ES-I3 (cell line): Measurements from ENCODE around the gene CEP85.

Experiments used
- H3K36me3 ChIP-seq: 2 replicates; pipeline ENCODE4 v1.6.1; 2013; ENCODE audit warnings: mild to moderate bottlenecking, low read length, control low read depth, moderate library complexity; ENCODE audit not compliant: insufficient read depth
- H3K4me1 ChIP-seq: 2 replicates; pipeline ENCODE4 v1.6.1; 2013; ENCODE audit warnings: mild to moderate bottlenecking, control low read depth, low read length; ENCODE audit not compliant: insufficient read depth
- H3K9ac ChIP-seq: 2 replicates; pipeline ENCODE4 v1.6.1; 2013; ENCODE audit warnings: low read depth, mild to moderate bottlenecking, low read length, moderate library complexity
- H3K9me3 ChIP-seq: 2 replicates; pipeline ENCODE4 v1.6.1; 2013; ENCODE audit warnings: mild to moderate bottlenecking, low read length, moderate library complexity; ENCODE audit not compliant: control insufficient read depth, insufficient read depth

CEP85 gene

DNA sequence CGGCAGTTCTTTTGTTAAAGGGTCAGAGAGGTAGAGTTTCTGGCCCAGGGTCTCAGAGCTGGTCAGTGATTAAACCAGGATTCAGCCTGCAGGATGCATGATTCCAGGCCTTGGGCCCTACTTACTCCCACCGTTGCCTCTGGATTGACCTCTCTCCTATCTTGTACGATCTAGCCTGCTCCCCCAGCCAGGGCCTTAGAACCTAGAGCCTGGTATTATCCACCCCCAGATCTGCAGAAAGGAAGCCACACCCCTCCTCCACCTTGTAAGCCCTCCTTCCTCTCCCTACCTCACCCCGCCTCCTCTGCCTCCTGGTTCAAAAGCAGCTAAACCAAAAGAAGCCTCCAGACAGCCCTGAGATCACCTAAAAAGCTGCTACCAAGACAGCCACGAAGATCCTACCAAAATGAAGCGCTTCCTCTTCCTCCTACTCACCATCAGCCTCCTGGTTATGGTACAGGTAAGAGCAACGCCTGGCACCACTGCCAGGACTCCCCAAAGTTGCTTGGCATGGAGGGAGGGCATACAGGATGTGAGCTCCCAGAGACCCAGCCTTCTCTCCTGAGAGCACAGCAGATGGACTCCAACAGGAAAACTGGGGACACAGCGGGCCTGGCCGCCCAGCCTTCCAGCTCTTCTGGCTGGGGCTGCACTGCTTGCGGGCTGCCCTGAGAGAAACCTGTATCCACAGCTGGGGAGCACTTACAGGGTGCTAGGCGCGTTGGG, 83.8 kb downstream of the CEP85 start, which contains the start of gene CD52:
TSS of gene CD52 (plus strand) at position 347 of the 726 bp plus-strand sequence. CDS start at position 407, 60 bp downstream.
- H3K36me3 ChIP-seq = peaks cover 3% of the 10 kb centered on the region; the same call in 1 of the 2 replicates
- H3K9ac ChIP-seq = 0 out of 2 replicates have a peak within 1 kb of the TSS, but pooled peaks have one; percentile 14
- H3K9me3 ChIP-seq = no peaks in the 10 kb centered on the region
- H3K4me1 ChIP-seq = peaks cover 27% of the 10 kb centered on the region

DNA sequence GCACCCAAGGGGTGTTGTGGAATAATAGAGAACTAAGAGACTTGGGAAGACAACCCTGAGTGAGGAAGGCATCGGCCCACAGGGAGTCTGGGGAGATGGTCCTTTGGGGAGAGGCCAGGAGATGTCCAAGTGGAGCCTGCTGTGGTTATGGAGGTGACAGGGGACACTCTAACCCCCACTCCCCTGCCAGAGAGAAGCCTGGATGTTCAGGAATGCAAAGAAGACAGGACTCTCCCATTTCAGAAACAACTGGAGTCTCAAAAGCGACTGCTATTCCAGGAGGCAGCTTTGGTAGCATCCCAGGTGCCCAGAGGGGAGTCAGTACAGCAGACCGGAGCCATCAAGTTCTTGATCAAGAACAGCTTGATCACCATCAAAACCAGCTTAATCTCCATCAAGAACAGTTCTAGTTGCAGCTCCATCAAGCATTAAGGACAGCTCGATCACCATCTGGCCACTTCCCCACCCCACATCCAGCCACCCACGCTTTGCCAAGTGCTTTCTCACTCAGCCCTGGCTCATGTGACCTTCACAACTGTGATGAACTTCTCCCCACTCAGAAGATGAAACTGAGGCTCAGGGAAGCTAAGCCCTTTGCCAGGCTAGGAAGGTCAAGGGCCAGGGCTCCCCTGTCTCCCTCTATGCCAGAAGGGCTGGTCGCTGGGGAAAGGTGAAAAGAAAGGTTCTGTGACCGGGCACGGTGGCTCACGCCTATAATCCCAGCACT, 84.5 kb downstream of the CEP85 start:
- peaks cover 3% of the 10 kb centered on the region; the same call in 1 of the 2 replicates for H3K36me3 ChIP-seq
- no peaks in the 10 kb centered on the region for H3K9me3 ChIP-seq
- H3K9ac ChIP-seq = no peak overlapping the region
- peaks cover 27% of the 10 kb centered on the region for H3K4me1 ChIP-seq

DNA sequence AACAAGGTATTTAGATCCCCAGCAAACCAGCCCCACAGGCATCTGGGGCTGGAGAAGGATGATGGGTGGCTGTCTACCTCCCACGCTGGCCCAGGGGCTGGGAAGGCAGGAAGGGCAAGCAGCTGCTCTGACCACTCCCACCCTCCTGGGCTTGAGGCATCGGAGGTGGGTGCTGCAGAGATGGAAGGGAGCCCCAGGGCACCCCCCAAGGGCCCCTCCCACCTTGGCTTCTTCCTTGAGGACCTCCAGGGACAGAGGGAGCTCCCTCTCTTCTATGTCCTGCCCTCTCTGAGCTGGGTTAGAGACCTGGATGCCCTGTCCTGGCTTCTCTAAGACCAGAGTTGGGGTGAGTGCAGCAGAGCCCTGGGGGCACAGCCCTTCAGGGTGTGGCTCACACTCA, 86.9 kb downstream of the CEP85 start:
- no peaks in the 10 kb centered on the region for H3K9me3 ChIP-seq
- peaks cover 6% of the 10 kb centered on the region; the same call in 1 of the 2 replicates for H3K36me3 ChIP-seq
- H3K4me1 ChIP-seq = peaks cover 18% of the 10 kb centered on the region
- no peak overlapping the region for H3K9ac ChIP-seq

DNA sequence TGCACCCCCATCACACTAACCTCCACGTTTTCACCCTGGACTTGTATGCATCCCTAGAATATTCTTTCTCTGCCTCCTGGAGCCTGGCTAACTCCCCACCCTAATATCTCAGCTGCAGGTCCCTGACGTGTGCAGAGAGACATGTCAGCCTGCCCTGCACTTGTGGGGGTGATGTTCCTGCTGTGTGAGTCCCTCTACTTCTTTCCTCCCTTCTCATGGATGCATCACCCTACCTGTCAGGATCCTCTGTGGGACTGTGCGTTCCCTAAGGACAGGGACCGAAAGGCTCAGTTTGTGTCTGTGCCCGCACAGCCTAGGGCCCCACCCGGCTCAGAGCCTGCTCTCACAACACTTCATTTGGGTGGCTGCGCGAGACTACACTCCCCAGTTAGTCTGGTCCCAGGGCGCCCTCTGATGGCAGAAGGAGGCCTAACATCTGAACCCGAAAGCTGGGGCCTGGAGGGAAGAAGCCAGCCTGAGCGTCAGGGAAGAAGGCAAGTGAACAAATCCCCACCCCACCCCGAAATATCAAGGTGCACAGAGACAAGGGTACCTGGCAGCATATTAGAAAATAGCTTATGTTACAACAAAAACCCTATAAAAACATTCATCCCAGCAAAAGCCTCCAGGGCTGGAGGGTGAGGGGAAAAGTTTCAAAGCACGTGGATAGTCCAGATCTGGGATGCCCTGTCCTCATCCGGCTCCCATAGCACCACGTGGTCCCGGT, 87.5 kb downstream of the CEP85 start:
- H3K4me1 ChIP-seq = peaks cover 16% of the 10 kb centered on the region
- H3K36me3 ChIP-seq = peaks cover 6% of the 10 kb centered on the region; the same call in 1 of the 2 replicates
- H3K9me3 ChIP-seq = no peaks in the 10 kb centered on the region
- H3K9ac ChIP-seq = no peak overlapping the region

DNA sequence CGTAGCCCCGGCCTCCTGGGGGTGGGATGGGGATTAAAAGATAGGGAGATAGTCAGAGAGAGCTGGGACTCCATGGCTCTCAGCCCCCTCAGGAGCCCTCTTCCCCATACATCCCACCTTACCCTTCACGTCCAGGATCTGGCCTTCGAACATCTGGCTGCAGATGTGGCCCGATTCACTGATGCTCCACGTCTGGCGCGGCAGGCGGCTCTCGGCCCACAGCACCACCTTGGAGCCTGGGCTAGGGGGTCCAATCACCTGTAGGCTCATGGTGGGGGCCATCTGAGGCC, 88.0 kb downstream of the CEP85 start:
- Histone ChIP-seq H3K9me3 (no peaks in the 10 kb centered on the region), H3K9ac (no peak overlapping the region), H3K4me1 (peaks cover 16% of the 10 kb centered on the region), H3K36me3 (peaks cover 6% of the 10 kb centered on the region; the same call in 1 of the 2 replicates)

DNA sequence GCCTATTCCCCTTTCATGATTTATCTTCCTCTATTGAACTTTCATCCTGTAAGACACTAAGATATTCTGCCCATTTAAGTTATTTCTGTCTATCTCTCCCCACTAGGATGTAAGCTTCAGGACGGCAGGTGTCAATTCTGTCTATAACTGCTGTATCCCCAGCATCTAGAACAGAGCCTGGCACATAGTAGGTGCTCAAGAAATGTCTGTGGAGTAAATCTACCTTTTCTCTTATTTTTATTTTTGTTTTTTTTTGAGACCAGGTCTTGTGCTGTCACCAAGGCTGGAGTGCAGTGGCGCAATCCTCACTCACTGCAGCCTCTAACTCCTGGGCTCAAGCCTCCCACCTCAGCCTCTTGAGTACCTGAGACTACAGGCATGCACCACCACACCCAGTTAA, 89.4 kb downstream of the CEP85 start:
- peaks cover 6% of the 10 kb centered on the region; the same call in 1 of the 2 replicates for H3K36me3 ChIP-seq
- H3K9ac ChIP-seq = no peak overlapping the region
- peaks cover 7% of the 10 kb centered on the region; the same call in 1 of the 2 replicates for H3K4me1 ChIP-seq

DNA sequence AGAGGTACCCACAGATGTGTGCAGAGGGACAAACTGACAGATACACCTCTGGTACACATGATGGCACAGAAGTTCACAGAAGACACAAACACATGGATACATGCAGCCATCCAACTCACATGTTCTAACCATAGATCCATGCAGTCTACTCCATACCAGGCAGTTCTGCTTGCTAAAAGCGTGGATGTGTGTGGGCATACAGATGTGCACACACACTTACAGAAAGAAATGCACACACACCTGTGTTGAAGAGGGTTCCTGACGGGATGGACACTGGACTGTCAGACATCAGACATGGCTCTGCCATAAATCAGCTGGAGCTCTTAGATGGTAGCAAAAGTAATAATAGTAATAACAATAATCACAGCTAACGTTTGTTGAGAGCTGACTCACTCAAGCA, 90.5 kb downstream of the CEP85 start:
- Histone ChIP-seq H3K4me1 (peaks cover 5% of the 10 kb centered on the region; the same call in 1 of the 2 replicates), H3K36me3 (peaks cover 6% of the 10 kb centered on the region; the same call in 1 of the 2 replicates), H3K9ac (no peak overlapping the region)

More for the DNA sequence above, 89.4 kb downstream of the CEP85 start:
- H3K9me3 ChIP-seq = no peaks in the 10 kb centered on the region

DNA sequence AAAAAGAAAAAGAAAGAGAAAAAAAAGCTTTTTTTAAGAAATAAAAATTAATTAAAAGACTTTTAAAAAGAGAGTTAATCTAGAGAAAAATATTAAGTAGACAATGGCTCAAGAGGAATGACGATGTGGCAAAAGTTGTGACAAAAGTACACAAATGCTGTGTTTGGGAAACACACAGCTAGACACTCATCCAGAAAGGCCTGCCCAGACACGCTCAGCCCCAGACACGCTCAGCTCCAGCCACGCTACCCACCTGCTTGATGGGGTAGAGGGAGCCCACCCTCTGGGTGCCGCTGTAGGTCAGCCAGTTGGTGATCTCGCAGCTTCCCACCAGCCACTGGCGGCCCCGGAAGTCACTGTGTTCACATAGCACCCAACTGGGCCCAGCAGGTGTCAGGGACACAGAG, 94.0 kb downstream of the CEP85 start:
- Histone ChIP-seq H3K9me3 (no peaks in the 10 kb centered on the region), H3K9ac (no peak overlapping the region), H3K4me1 (peaks cover 5% of the 10 kb centered on the region; the same call in 1 of the 2 replicates), H3K36me3 (peaks cover 4% of the 10 kb centered on the region; the same call in 1 of the 2 replicates)

More for the DNA sequence above, 90.5 kb downstream of the CEP85 start:
- H3K9me3 ChIP-seq = no peaks in the 10 kb centered on the region
